CD4-positive, alpha-beta T cell treated with Interleukin-12 subunit alpha and Interleukin-12 subunit beta, for 1 hour (primary cell): ENCODE data around the gene CBX4.
A peak's percentile ranks its signal among the peaks of the same experiment; 100 is the strongest.

ENCODE experiments used
- DNase-seq: peaks from one replicate; pipeline ENCODE4 v3.0.0-alpha.2; 2020

CBX4 gene

GRCh38 chr17:79811011-79811867 lies 28.0 kb downstream of the CBX4 start:
- DNase-seq: peak; percentile 51

- DNase-seq: peak; percentile 86
These were observed 28.9 kb downstream of the CBX4 start for GRCh38 chr17:79810130-79811010.

- no peak for DNase-seq
These were observed 29.6 kb downstream of the CBX4 start for GRCh38 chr17:79809530-79810129.

GRCh38 chr17:79808763-79809529 lies 30.3 kb downstream of the CBX4 start:
- no peak for DNase-seq

- no peak for DNase-seq
These were observed 32.1 kb downstream of the CBX4 start for GRCh38 chr17:79806863-79807720.

- DNase-seq: no peak
These were observed 32.8 kb downstream of the CBX4 start for GRCh38 chr17:79806446-79806760.

GRCh38 chr17:79804856-79805696 lies 34.2 kb downstream of the CBX4 start:
- DNase-seq: no peak

GRCh38 chr17:79803997-79804855 lies 35.0 kb downstream of the CBX4 start:
- DNase-seq: peak; percentile 49

- no peak for DNase-seq
These were observed 35.7 kb downstream of the CBX4 start for GRCh38 chr17:79803421-79803996.

GRCh38 chr17:79802736-79803420 lies 36.4 kb downstream of the CBX4 start:
- no peak for DNase-seq

GRCh38 chr17:79802039-79802735 lies 37.1 kb downstream of the CBX4 start:
- DNase-seq: no peak

GRCh38 chr17:79801156-79802038 lies 37.8 kb downstream of the CBX4 start:
- no peak for DNase-seq

- DNase-seq: peak; percentile 59
These were observed 38.7 kb downstream of the CBX4 start for GRCh38 chr17:79800325-79801155.

GRCh38 chr17:79799538-79800324 lies 39.5 kb downstream of the CBX4 start:
- no peak for DNase-seq

GRCh38 chr17:79799174-79799537 lies 40.1 kb downstream of the CBX4 start:
- DNase-seq: no peak
